GM21360 (cell line): ENCODE data around the gene PTPRC.
"Not testable (repeated sequence)": the region's sequence is repeated elsewhere in the genome, so short reads cannot be mapped to it uniquely, and the experiment has no call there.

Experiments used
- ATAC-seq: cut with Tn5 transposase; IDR thresholded peaks from one replicate; pipeline ENCODE4 v1.9.1; 2021; ENCODE audit warnings: mild to moderate bottlenecking, moderate library complexity; ENCODE audit not compliant: unreplicated experiment

Gene PTPRC

GRCh38 chr1:198638894-198639635 lies at the start of gene PTPRC:
TSS of gene PTPRC (plus strand) at chr1:198639040. CDS start at chr1:198639269, 229 bp downstream.
- ATAC-seq: peak; percentile 70

- no peak for ATAC-seq
Observed at GRCh38 chr1:198590454-198590853, 48.4 kb upstream of the PTPRC start.

- ATAC-seq: no peak
Observed at GRCh38 chr1:198595765-198596164, 43.1 kb upstream of the PTPRC start.

GRCh38 chr1:198597690-198598430 lies 41.0 kb upstream of the PTPRC start:
- ATAC-seq: no peak

- ATAC-seq: peak; percentile 78
Observed at GRCh38 chr1:198598796-198599321, 40.0 kb upstream of the PTPRC start.

- ATAC-seq: no peak
Observed at GRCh38 chr1:198599749-198600148, 39.1 kb upstream of the PTPRC start.

GRCh38 chr1:198600906-198601305 lies 37.9 kb upstream of the PTPRC start:
- no peak for ATAC-seq

- not testable (repeated sequence) for ATAC-seq
Observed at GRCh38 chr1:198601310-198601709, 37.5 kb upstream of the PTPRC start.

GRCh38 chr1:198601936-198602889 lies 36.6 kb upstream of the PTPRC start:
- ATAC-seq: no peak

GRCh38 chr1:198604975-198605374 lies 33.9 kb upstream of the PTPRC start:
- no peak for ATAC-seq

- no peak for ATAC-seq
Observed at GRCh38 chr1:198605406-198605805, 33.4 kb upstream of the PTPRC start.

- no peak for ATAC-seq
Observed at GRCh38 chr1:198606020-198606438, 32.8 kb upstream of the PTPRC start.

- ATAC-seq: no peak
Observed at GRCh38 chr1:198607714-198608113, 31.1 kb upstream of the PTPRC start.

GRCh38 chr1:198610362-198610761 lies 28.5 kb upstream of the PTPRC start:
- ATAC-seq: no peak

GRCh38 chr1:198611219-198611618 lies 27.6 kb upstream of the PTPRC start:
- no peak for ATAC-seq

GRCh38 chr1:198612471-198613260 lies 26.2 kb upstream of the PTPRC start:
- ATAC-seq: no peak

GRCh38 chr1:198617406-198617805 lies 21.4 kb upstream of the PTPRC start:
- ATAC-seq: no peak

- no peak for ATAC-seq
Observed at GRCh38 chr1:198619375-198620140, 19.3 kb upstream of the PTPRC start.

- no peak for ATAC-seq
Observed at GRCh38 chr1:198620218-198620617, 18.6 kb upstream of the PTPRC start.
